DOHH2 (cell line): ENCODE measurements around the gene NPRL2.

Source experiments
- H3F3A ChIP-seq: fragments of 200-600 bp; sonication (generic), shearing (Covaris generic); 2 replicates; pipeline ENCODE4 v1.6.0; 2016; ENCODE audit warnings: antibody characterized with exemption, mild to moderate bottlenecking; ENCODE audit not compliant: control insufficient read depth, insufficient read depth
- H3K27ac ChIP-seq: fragments of 200-600 bp; sonication (generic); 2 replicates; pipeline ENCODE4 v1.5.1; 2014; ENCODE audit warnings: low read depth, mild to moderate bottlenecking, low read length, moderate library complexity
- H3K27me3 ChIP-seq: fragments of 200-600 bp; sonication (generic); 2 replicates; pipeline ENCODE4 v1.6.1; 2014; ENCODE audit warnings: mild to moderate bottlenecking, low read length, mixed read lengths; ENCODE audit not compliant: control insufficient read depth
- H3K36me3 ChIP-seq: fragments of 200-600 bp; sonication (generic); 2 replicates; pipeline ENCODE4 v1.6.1; 2014; ENCODE audit warnings: mild to moderate bottlenecking, low read length, moderate library complexity, mixed read lengths; ENCODE audit not compliant: control insufficient read depth
- H3K4me1 ChIP-seq: fragments of 200-600 bp; sonication (generic); 2 replicates; pipeline ENCODE4 v1.6.1; 2014; ENCODE audit warnings: mild to moderate bottlenecking, low read length, mixed read lengths; ENCODE audit not compliant: control insufficient read depth
- H3K4me2 ChIP-seq: fragments of 200-600 bp; sonication (generic); 2 replicates; pipeline ENCODE4 v1.6.0; 2014; ENCODE audit warnings: mild to moderate bottlenecking, low read length, moderate library complexity
- H3K4me3 ChIP-seq: fragments of 200-600 bp; sonication (generic); 2 replicates; pipeline ENCODE4 v1.5.1; 2014; ENCODE audit warnings: mild to moderate bottlenecking, low read length, mixed read lengths
- H3K79me2 ChIP-seq: fragments of 200-600 bp; sonication (generic); 2 replicates; pipeline ENCODE4 v1.6.1; 2014; ENCODE audit warnings: mild to moderate bottlenecking, low read length, mixed read lengths; ENCODE audit not compliant: control insufficient read depth
- H3K9me2 ChIP-seq: fragments of 200-600 bp; sonication (generic); replicated peaks from 2 replicates; pipeline ENCODE4 v1.6.1; 2014; ENCODE audit warnings: mild to moderate bottlenecking, low read length, mixed read lengths; ENCODE audit not compliant: control insufficient read depth
- H3K9me3 ChIP-seq: fragments of 200-600 bp; sonication (generic); 2 replicates; pipeline ENCODE4 v1.6.1; 2014; ENCODE audit warnings: antibody characterized with exemption, low read length, mixed read lengths; ENCODE audit not compliant: control insufficient read depth, insufficient read depth
- H4K20me1 ChIP-seq: fragments of 200-600 bp; sonication (generic); 2 replicates; pipeline ENCODE4 v1.6.0; 2014; ENCODE audit warnings: low read depth, mild to moderate bottlenecking, antibody characterized with exemption, low read length, moderate library complexity; ENCODE audit not compliant: control insufficient read depth, insufficient read depth
- EZH2phosphoT487 ChIP-seq: fragments of 200-600 bp; sonication (generic); IDR thresholded peaks from 2 replicates; pipeline ENCODE4 v1.6.1; 2017; ENCODE audit warnings: borderline replicate concordance, mild to moderate bottlenecking, antibody characterized with exemption, low read length, moderate library complexity, mixed read lengths
- TF ChIP-seq, protein P1 (sequence below): fragments of 200-600 bp; sonication (generic); IDR thresholded peaks from one replicate; pipeline ENCODE4 v1.5.1; 2014; ENCODE audit warnings: antibody characterized with exemption, mild to moderate bottlenecking, low read depth, low read length; ENCODE audit not compliant: poor library complexity, severe bottlenecking

The NPRL2 gene

DNA sequence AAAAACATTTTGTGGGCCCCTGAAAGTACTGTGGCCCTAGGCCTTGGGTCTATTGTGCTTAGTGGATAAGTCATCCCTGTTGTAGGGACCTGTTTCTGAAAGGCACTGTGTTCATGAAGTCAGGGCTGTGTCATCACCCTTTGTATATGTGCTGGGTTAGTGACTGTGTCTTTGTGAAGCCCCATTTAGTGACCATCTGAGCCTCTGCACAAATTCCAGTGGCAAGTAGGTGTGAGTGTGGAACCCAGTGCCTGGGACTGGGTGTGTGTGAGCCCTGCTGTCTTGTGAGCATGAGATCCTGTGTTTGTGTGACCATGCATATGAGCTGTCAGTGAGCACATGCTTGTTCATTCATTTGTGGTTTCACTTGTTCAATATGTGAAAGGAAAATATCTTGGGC lies 46.0 kb downstream of the NPRL2 start:
- H3K9me2 ChIP-seq: no peaks in the 10 kb centered on the region
- no peaks in the 10 kb centered on the region for H4K20me1 ChIP-seq
- peak overlapping the region; percentile 8 for H3K4me2 ChIP-seq
- peaks cover 17% of the 10 kb centered on the region for H3K4me1 ChIP-seq
- H3F3A ChIP-seq: peaks cover 7% of the 10 kb centered on the region
- TF ChIP-seq, protein P1, sequence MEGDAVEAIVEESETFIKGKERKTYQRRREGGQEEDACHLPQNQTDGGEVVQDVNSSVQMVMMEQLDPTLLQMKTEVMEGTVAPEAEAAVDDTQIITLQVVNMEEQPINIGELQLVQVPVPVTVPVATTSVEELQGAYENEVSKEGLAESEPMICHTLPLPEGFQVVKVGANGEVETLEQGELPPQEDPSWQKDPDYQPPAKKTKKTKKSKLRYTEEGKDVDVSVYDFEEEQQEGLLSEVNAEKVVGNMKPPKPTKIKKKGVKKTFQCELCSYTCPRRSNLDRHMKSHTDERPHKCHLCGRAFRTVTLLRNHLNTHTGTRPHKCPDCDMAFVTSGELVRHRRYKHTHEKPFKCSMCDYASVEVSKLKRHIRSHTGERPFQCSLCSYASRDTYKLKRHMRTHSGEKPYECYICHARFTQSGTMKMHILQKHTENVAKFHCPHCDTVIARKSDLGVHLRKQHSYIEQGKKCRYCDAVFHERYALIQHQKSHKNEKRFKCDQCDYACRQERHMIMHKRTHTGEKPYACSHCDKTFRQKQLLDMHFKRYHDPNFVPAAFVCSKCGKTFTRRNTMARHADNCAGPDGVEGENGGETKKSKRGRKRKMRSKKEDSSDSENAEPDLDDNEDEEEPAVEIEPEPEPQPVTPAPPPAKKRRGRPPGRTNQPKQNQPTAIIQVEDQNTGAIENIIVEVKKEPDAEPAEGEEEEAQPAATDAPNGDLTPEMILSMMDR: no peak
- TF ChIP-seq EZH2phosphoT487: no peak
- no peaks in the 10 kb centered on the region for H3K27me3 ChIP-seq
- no peaks in the 10 kb centered on the region for H3K79me2 ChIP-seq
- no peak overlapping the region for H3K4me3 ChIP-seq
- H3K9me3 ChIP-seq: no peaks in the 10 kb centered on the region
- no peaks in the 10 kb centered on the region for H3K36me3 ChIP-seq
- H3K27ac ChIP-seq: peak overlapping the region; percentile 2; the same call in 1 of the 2 replicates

GRCh38 chr3:50303013-50303815 lies 47.4 kb downstream of the NPRL2 start, which contains the start of gene HYAL1:
Gene HYAL1, minus strand, starts transcription at chr3:50303574. Its CDS starts 618 bp downstream, at chr3:50302956.
- H3K27ac ChIP-seq: no peak within 1 kb of the TSS
- H4K20me1 ChIP-seq: no peaks in the 10 kb centered on the region
- peaks cover 7% of the 10 kb centered on the region for H3F3A ChIP-seq
- no peak within 1 kb of the TSS for H3K4me3 ChIP-seq
- TF ChIP-seq, protein P1: no peak
- TF ChIP-seq EZH2phosphoT487: no peak
- 0 out of 2 replicates have a peak, but pooled peaks cover 2% of the 10 kb centered on the region for H3K79me2 ChIP-seq
- H3K9me2 ChIP-seq: no peaks in the 10 kb centered on the region
- no peaks in the 10 kb centered on the region for H3K27me3 ChIP-seq
- H3K9me3 ChIP-seq: no peaks in the 10 kb centered on the region
- H3K4me1 ChIP-seq: peaks cover 22% of the 10 kb centered on the region
- no peaks in the 10 kb centered on the region for H3K36me3 ChIP-seq
- no peak within 1 kb of the TSS for H3K4me2 ChIP-seq

DNA sequence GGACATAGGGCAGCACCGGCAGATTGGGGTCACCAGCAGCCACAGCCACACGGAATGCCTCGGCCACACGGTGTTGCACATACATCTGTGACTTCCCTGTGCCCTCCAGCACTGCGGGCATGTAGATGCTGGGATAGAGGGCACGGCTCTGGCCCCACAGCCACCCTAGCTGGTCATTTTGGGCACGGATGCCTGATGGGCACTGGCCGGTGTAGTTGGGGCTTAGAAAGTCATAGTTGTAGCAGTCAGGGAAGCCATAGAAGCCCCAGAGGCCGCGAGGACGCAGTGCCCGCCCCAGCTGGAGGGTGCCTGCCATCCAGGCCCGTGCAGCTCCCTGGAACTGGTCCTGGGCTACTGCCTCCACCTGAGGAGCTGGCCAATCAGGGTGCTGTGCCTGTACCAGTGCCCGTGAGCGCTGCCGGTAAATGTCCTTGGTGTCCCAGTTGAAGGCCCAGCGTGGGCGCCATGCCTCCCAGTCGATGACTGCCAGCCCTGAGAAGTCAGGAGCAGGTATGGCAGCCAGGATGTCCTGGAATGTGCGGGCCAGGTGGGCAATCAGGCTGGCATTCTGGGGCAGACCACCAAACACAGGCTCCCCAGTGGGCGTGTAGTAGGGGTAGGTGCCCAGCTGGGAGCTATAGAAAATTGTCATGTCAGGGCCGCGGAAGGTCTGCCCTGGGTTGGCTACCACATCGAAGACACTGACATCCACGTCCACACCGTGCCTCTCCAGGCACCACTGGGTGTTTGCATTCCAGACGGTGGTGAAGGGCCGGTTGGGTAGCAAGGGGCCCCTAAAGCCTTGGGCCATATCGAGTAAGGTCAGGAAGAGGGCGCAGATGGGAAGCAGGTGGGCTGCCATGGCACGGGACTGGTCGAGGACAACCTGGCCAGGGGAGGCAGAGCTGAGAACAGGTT lies 48.2 kb downstream of the NPRL2 start:
- H3K4me1 ChIP-seq: peaks cover 25% of the 10 kb centered on the region
- no peaks in the 10 kb centered on the region for H3K36me3 ChIP-seq
- H3K9me2 ChIP-seq: no peaks in the 10 kb centered on the region
- no peak for TF ChIP-seq EZH2phosphoT487
- H3K27me3 ChIP-seq: no peaks in the 10 kb centered on the region
- H4K20me1 ChIP-seq: no peaks in the 10 kb centered on the region
- H3K27ac ChIP-seq: no peak overlapping the region
- no peaks in the 10 kb centered on the region for H3K9me3 ChIP-seq
- no peak overlapping the region for H3K4me2 ChIP-seq
- H3K79me2 ChIP-seq: 0 out of 2 replicates have a peak, but pooled peaks cover 3% of the 10 kb centered on the region
- no peak overlapping the region for H3K4me3 ChIP-seq
- H3F3A ChIP-seq: peaks cover 7% of the 10 kb centered on the region
